COR-L47 (cell line): ENCODE data around the gene VIPR2.
"Not testable (repeated sequence)": the region's sequence is repeated elsewhere in the genome, so short reads cannot be mapped to it uniquely, and the experiment has no call there.

ENCODE experiments used
- DNase-seq: peaks from one replicate; lab custom pipeline; 2025; lab: John Stamatoyannopoulos, UW

Gene VIPR2

DNA sequence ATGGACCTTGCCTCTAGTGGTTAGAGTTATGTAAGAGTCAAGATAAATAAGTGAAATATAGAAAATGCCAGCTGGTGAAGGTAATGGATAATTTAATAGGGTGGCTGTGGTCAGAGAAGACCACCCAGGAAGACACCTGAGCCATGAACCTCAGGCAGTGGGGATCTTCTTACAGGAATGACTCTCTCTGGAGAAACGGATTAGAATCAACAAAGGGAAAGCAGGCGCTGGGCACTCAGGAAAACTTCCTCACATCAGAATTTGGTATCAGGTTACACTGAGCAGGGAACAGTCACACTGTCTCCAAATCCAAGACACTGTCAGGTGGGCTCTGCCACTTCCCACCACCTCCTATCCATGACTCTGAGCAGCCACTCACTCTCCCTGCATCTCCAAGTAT lies 155.7 kb downstream of the VIPR2 start:
- no peak for DNase-seq

GRCh38 chr7:158988302-158988862 lies 156.3 kb downstream of the VIPR2 start:
- DNase-seq = no peak

DNA sequence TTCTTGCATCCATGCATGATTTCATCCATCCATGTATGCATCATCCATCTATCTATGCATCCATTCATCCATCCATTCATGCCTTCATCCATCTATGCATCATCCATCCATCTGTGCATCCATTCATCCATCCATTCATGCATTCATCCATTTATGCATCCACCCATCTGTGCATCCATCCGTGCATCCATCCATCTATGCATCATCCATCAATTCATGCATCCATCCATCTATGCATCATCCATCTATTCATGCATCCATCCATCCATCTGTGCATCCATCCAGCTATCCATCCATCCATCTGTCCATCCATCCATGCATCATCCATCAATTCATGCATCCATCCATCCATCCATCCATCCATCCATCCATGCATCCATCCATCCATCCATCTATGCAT lies 157.0 kb downstream of the VIPR2 start:
- no peak for DNase-seq

- DNase-seq = peak; percentile 37
These were observed 159.1 kb downstream of the VIPR2 start for GRCh38 chr7:158985583-158985982.

- DNase-seq = not testable (repeated sequence)
These were observed 160.7 kb downstream of the VIPR2 start for GRCh38 chr7:158984007-158984406.

DNA sequence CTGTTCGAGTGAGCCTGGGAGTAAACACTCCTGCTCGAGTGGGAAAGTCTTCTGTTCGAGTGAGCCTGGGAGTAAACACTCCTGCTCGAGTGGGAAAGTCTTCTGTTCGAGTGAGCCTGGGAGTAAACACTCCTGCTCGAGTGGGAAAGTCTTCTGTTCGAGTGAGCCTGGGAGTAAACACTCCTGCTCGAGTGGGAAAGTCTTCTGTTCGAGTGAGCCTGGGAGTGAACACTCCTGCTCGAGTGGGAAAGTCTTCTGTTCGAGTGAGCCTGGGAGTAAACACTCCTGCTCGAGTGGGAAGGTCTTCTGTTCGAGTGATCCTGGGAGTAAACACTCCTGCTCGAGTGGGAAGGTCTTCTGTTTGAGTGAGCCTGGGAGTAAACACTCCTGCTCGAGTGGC lies 162.6 kb downstream of the VIPR2 start:
- not testable (repeated sequence) for DNase-seq

DNA sequence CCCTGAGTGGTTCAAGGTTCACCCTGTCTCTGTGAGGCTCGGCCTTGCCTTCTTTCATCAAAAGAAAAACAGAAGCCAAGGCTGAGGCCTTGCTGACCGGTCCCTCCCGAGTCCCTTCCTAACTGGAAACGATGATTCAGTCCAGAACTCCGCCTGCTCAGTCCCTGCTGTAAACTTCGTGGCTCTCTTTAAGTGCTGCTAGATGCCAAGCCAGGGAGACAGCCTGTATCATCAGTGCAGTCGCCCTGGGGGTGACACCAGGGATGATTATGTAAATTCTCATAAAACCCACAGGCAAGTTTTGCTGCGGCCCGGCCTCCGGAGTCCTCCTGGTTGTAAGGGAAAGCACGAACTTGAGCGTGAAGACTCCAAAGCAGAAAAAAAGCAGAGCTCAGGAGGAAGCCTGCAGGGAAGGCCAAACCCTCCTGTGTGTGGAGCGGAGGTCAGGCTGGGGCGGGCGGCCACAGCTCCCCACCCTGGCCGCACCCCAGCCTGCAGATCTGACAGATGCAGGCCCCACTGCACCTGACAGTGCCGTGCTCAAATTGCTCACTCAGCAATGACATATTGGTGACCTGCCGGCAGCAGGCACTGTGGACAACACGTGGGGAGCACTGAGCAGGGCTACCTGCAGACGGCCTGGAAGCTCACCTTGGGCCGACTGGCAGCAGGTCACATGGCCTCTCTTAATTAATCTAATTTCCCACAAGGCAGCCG lies 164.9 kb downstream of the VIPR2 start:
- DNase-seq = no peak

DNA sequence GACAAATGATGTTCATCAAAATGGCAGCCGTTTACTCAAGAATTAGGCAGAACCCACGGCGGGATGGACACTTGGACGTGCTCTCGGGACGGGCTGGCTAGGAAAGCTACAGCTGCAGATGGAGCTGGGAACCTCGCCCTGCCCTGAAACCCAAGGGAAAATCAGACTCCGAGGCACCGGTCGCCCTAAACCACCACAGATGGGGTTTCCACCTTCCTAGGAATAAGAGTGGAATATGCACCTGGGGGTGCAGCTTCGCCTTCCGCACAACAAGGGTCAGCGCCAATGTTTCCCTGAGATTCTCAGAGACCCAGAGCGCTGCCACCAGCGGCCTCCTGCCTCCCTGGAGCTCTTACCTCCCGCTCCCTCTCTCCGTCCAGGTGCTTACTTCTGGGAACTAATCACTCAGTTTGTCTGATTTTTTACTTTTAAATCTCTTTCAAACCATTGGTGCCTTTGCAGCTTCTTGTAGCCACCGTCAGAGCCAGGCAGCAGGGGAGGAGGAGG lies 165.6 kb downstream of the VIPR2 start:
- DNase-seq = no peak
